ENCODE data around the gene FRAT2. TPM values are rescaled to one million over a fixed set of nuclear protein-coding genes. Genes with fewer than 3 reads are reported as not detected.

Gene FRAT2
- total RNA-seq, 1 donor from 2014 or later = 27.5 TPM

- no peak for TF ChIP-seq CTCF (IDR thresholded peaks at IDR 0.05)
- DNase-seq (no peak), ATAC-seq (no peak)
- Histone ChIP-seq H3K4me3 (no peak overlapping the region), H3K36me3 (peaks cover 76% of the 10 kb centered on the region), H3K27ac (no peak overlapping the region), H3K27me3 (ENCODE audit: low read depth) (no peaks in the 10 kb centered on the region), H3K9me3 (no peaks in the 10 kb centered on the region), H3K4me1 (peaks cover 29% of the 10 kb centered on the region)
- intact Hi-C loops (cut with DNase I) = no loop called here
Observed at GRCh38 chr10:97367126-97367649, 32.7 kb upstream of the FRAT2 start.

DNA sequence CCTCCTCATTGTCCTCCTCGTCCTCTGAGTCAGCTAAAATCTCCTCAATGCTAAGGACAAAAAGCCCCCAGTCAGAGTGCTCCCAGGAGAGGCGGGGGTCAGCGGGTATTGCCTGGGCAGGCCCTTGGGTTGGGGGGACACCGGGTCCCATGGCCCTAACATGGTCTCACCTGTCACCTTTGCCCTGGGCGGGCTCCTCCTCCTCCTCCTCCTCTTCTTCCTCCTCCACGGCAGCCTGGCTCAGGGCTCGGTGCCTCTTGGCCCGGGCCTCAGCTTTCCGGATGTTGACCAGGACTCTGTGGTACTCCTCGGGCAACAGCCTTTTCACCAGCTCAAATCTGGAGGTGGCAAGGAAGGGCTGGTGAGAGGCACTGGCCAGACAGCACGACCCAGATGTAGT is 32.0 kb upstream of the FRAT2 start:
- Histone ChIP-seq H3K27ac (peak overlapping the region; percentile 78), H3K4me1 (peaks cover 30% of the 10 kb centered on the region), H3K4me3 (no peak overlapping the region), H3K36me3 (peaks cover 70% of the 10 kb centered on the region), H3K9me3 (no peaks in the 10 kb centered on the region), H3K27me3 (ENCODE audit: low read depth) (no peaks in the 10 kb centered on the region)
- intact Hi-C loops (cut with DNase I) = no loop called here
- ATAC-seq (peak in 1 of 2 donors; percentile 4), DNase-seq (no peak)
- no peak for TF ChIP-seq CTCF (IDR thresholded peaks at IDR 0.05)

DNA sequence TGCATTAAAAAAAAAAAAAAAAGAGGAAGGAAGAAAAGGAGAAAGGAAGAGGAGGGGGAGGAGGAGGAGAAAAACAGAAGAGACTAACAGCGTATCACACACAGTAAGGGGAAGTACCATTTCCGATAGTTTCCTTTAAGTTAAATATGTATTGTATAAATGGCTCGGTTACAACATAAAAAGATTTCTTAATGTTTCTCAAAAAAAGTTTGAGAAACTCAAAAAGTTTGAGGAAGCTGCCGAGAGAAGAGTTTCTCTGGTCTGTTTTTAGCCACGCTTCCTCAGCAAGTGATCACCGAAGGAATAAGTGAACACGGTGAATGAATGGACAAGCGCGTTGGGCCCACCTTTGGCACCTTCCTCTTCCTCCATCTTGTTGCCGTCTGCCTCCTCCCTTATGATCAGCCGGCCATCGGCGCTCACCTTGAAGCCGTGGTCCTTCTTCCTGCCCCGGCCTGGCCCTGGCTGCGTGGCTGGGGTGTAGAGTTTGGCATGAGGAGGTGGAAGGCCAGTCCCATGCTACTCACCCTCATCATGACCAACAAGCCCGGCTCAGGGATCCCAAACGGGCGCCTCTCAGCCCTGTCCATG is 31.3 kb upstream of the FRAT2 start:
- intact Hi-C loops (cut with DNase I) = no loop called here
- DNase-seq (peak; percentile 60), ATAC-seq (peak; percentile 48 to 70)
- Histone ChIP-seq H3K27me3 (ENCODE audit: low read depth) (no peaks in the 10 kb centered on the region), H3K36me3 (peaks cover 64% of the 10 kb centered on the region), H3K27ac (peak overlapping the region; percentile 78), H3K9me3 (no peaks in the 10 kb centered on the region), H3K4me3 (no peak overlapping the region), H3K4me1 (peaks cover 30% of the 10 kb centered on the region)
- TF ChIP-seq CTCF (IDR thresholded peaks at IDR 0.05) = no peak

- ATAC-seq = peak; percentile 49 to 56
- Histone ChIP-seq H3K9me3 (no peaks in the 10 kb centered on the region), H3K36me3 (peaks cover 62% of the 10 kb centered on the region), H3K27me3 (ENCODE audit: low read depth) (no peaks in the 10 kb centered on the region), H3K4me1 (peaks cover 30% of the 10 kb centered on the region), H3K27ac (peak overlapping the region; percentile 6), H3K4me3 (no peak overlapping the region)
- DNase-seq = no peak
- intact Hi-C loops (cut with DNase I) = no loop called here
- no peak for TF ChIP-seq CTCF (IDR thresholded peaks at IDR 0.05)
Observed at GRCh38 chr10:97363071-97363470, 28.5 kb upstream of the FRAT2 start.

DNA sequence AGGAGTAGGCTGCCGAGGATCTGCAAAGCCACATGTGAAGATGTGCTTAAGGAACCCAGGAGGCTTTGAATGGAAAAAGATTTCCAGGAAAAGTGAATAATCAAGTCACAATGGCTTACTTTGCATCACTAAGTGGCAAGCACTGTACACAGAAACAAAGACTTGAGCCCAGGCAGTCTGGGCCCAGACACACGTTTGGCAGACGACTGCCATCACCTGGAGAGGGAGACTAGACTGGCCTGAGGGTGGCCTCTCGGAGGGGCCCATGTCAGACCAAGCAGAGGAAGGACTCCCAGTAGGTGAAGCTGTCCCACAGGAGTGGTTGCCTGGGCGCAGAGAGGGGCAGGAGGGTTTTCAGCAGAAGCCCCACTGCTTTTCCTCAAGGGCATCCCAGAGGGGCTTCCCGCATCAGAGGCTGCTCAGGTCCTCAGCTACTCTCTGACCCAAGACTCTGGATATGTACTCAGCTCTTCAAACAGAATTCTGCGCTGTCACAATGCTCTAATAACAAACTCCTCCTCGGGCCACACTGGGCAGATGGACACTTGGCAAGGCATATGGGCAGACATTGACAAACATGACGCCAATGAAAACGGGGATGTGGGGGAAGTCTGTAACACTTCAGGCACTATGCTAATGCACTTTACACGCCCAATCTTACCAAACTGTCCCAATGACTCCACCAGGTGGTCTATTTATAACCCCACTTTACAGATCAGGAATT is 27.9 kb upstream of the FRAT2 start:
- no peak for TF ChIP-seq CTCF (IDR thresholded peaks at IDR 0.05)
- peak overlapping the region; percentile 6 for H3K27ac ChIP-seq
- no peak for DNase-seq
- ATAC-seq = no peak
- peaks cover 30% of the 10 kb centered on the region for H3K4me1 ChIP-seq
- intact Hi-C loops (cut with DNase I) = no loop called here
- H3K27me3 ChIP-seq (ENCODE audit: low read depth) = no peaks in the 10 kb centered on the region
- H3K4me3 ChIP-seq = no peak overlapping the region
- H3K36me3 ChIP-seq = peaks cover 61% of the 10 kb centered on the region
- no peaks in the 10 kb centered on the region for H3K9me3 ChIP-seq
